ENCODE results near the gene SLC35G3.

- TF ChIP-seq RFX5 (IDR thresholded peaks at IDR 0.05), result no peak
- TF ChIP-seq BCL3 (IDR thresholded peaks at IDR 0.05), result no peak
- TF ChIP-seq CTCF (IDR thresholded peaks at IDR 0.05), result no peak
- no peak for TF ChIP-seq KDM5A (IDR thresholded peaks at IDR 0.05)
- no peak for TF ChIP-seq FOSL2 (IDR thresholded peaks at IDR 0.05)
- TF ChIP-seq FOSL2 (CRISPR knock-in tag; IDR thresholded peaks at IDR 0.05), result no peak
Measured at GRCh38 chr17:35188111-35188510, 6.1 kb downstream of the SLC35G3 start.
